ENCODE measurements around the gene SECISBP2L.

Gene SECISBP2L

GRCh38 chr15:49060710-49061495 is 14.7 kb upstream of the SECISBP2L start:
- in situ Hi-C loops (cut with HindIII; ENCODE audit: low sequenced_read_pairs): loop anchor here (5.0 kb wide), 1 partner anchor 44 kb away; no protein-coding TSS in a partner anchor

- in situ Hi-C loops (cut with HindIII; ENCODE audit: low sequenced_read_pairs): no loop called here
Measured at GRCh38 chr15:49059491-49059890, 13.2 kb upstream of the SECISBP2L start.

GRCh38 chr15:49058559-49058958 is 12.3 kb upstream of the SECISBP2L start:
- in situ Hi-C loops (cut with HindIII; ENCODE audit: low sequenced_read_pairs): no loop called here

- in situ Hi-C loops (cut with HindIII; ENCODE audit: low sequenced_read_pairs): no loop called here
Measured at GRCh38 chr15:49055630-49056029, 9.4 kb upstream of the SECISBP2L start.

GRCh38 chr15:49052662-49053061 is 6.4 kb upstream of the SECISBP2L start:
- in situ Hi-C loops (cut with HindIII; ENCODE audit: low sequenced_read_pairs): no loop called here

GRCh38 chr15:49047456-49047855 is 1.2 kb upstream of the SECISBP2L start:
- in situ Hi-C loops (cut with HindIII; ENCODE audit: low sequenced_read_pairs): no loop called here

- in situ Hi-C loops (cut with HindIII; ENCODE audit: low sequenced_read_pairs): no loop called here
Measured at GRCh38 chr15:49045751-49046219, 461 bp downstream of the SECISBP2L start.

- in situ Hi-C loops (cut with HindIII; ENCODE audit: low sequenced_read_pairs): no loop called here
Measured at GRCh38 chr15:49044766-49045606, 1.3 kb downstream of the SECISBP2L start.

GRCh38 chr15:49044002-49044401 is 2.2 kb downstream of the SECISBP2L start:
- in situ Hi-C loops (cut with HindIII; ENCODE audit: low sequenced_read_pairs): no loop called here

GRCh38 chr15:49042165-49042564 is 4.1 kb downstream of the SECISBP2L start:
- in situ Hi-C loops (cut with HindIII; ENCODE audit: low sequenced_read_pairs): no loop called here

GRCh38 chr15:49041426-49041825 is 4.8 kb downstream of the SECISBP2L start:
- in situ Hi-C loops (cut with HindIII; ENCODE audit: low sequenced_read_pairs): no loop called here

GRCh38 chr15:49040151-49040550 is 6.1 kb downstream of the SECISBP2L start:
- in situ Hi-C loops (cut with HindIII; ENCODE audit: low sequenced_read_pairs): no loop called here

GRCh38 chr15:49038382-49038781 is 7.9 kb downstream of the SECISBP2L start:
- in situ Hi-C loops (cut with HindIII; ENCODE audit: low sequenced_read_pairs): no loop called here

GRCh38 chr15:49037546-49037940 is 8.7 kb downstream of the SECISBP2L start:
- in situ Hi-C loops (cut with HindIII; ENCODE audit: low sequenced_read_pairs): no loop called here

- in situ Hi-C loops (cut with HindIII; ENCODE audit: low sequenced_read_pairs): no loop called here
Measured at GRCh38 chr15:49036650-49037545, 9.3 kb downstream of the SECISBP2L start.

- in situ Hi-C loops (cut with HindIII; ENCODE audit: low sequenced_read_pairs): no loop called here
Measured at GRCh38 chr15:49035825-49036224, 10.4 kb downstream of the SECISBP2L start.

- in situ Hi-C loops (cut with HindIII; ENCODE audit: low sequenced_read_pairs): no loop called here
Measured at GRCh38 chr15:49032601-49033145, 13.6 kb downstream of the SECISBP2L start.

- in situ Hi-C loops (cut with HindIII; ENCODE audit: low sequenced_read_pairs): no loop called here
Measured at GRCh38 chr15:49031804-49032203, 14.4 kb downstream of the SECISBP2L start.

- in situ Hi-C loops (cut with HindIII; ENCODE audit: low sequenced_read_pairs): no loop called here
Measured at GRCh38 chr15:49026700-49027099, 19.5 kb downstream of the SECISBP2L start.

GRCh38 chr15:49024840-49025239 is 21.4 kb downstream of the SECISBP2L start:
- in situ Hi-C loops (cut with HindIII; ENCODE audit: low sequenced_read_pairs): no loop called here
